RWPE2 (cell line): ENCODE data around the gene AKT1.

ENCODE experiments used
- ATAC-seq: fragments of 200-7000 bp; cut with Tn5 transposase; 3 replicates; pipeline ENCODE4 v1.9.1; 2021; ENCODE audit warnings: low read depth
- DNase-seq: peaks from one replicate; pipeline ENCODE4 v3.0.0-alpha.2; 2020; ENCODE audit warnings: low spot score
- H3K27ac ChIP-seq: fragments of 450-650 bp; 2 replicates; pipeline ENCODE4 v1.5.1; 2017; ENCODE audit warnings: mild to moderate bottlenecking; ENCODE audit not compliant: poor library complexity, severe bottlenecking
- H3K27me3 ChIP-seq: fragments of 250-450 bp; sonication (Bioruptor Pico); 2 replicates; pipeline ENCODE4 v1.5.1; 2021; ENCODE audit warnings: mild to moderate bottlenecking, moderate library complexity; ENCODE audit not compliant: insufficient read depth, poor library complexity, severe bottlenecking
- H3K36me3 ChIP-seq: fragments of 250-450 bp; sonication (Bioruptor Pico); 2 replicates; pipeline ENCODE4 v1.5.1; 2020; ENCODE audit warnings: low read depth, mild to moderate bottlenecking, moderate library complexity
- H3K4me1 ChIP-seq: fragments of 250-450 bp; sonication (Bioruptor Pico); 2 replicates; pipeline ENCODE4 v1.5.1; 2021; ENCODE audit warnings: mild to moderate bottlenecking, moderate library complexity; ENCODE audit not compliant: insufficient read depth, poor library complexity, severe bottlenecking
- H3K4me3 ChIP-seq: fragments of 250-450 bp; sonication (Bioruptor Pico); 2 replicates; pipeline ENCODE4 v1.5.1; 2021; ENCODE audit warnings: mild to moderate bottlenecking, moderate library complexity; ENCODE audit not compliant: severe bottlenecking
- H3K9me3 ChIP-seq: fragments of 250-450 bp; sonication (Bioruptor Pico); 2 replicates; pipeline ENCODE4 v1.5.1; 2021; ENCODE audit warnings: mild to moderate bottlenecking, moderate library complexity; ENCODE audit not compliant: severe bottlenecking
- TF ChIP-seq, protein P1 (sequence below): fragments of 450-650 bp; IDR thresholded peaks from one replicate; pipeline ENCODE4 v1.5.1; 2017; ENCODE audit warnings: mild to moderate bottlenecking, moderate library complexity; ENCODE audit not compliant: poor library complexity, severe bottlenecking

Gene AKT1

DNA sequence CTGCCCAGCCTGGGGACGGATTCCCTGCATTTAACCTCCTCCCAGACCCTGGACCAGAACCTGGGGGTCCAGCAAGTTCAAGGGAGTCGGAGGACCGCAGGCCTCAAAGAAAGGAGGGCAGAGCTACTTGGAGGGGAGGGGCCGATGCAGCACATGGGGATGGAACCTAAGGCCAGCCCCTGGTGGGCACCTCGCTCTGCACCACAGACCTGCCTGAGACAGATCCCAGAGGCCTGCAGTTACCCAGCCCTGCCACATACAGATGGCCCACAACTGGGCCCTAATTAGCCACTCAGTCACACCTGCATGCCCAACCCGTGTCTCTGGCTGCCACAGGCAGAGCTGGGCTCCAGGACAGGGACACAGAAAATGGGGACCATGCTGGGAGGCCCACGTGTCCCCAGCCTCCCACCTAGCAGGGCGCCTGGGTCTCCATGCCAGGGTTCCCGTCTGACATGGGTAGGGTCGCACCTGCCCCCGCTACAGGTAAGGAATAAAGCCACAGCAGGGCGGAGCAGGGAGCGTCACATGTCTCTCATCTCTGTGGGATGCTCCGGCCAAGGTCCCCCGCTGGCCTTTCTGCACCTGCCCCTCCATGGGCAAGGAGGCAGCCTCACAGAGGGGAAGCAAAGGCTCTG lies 16.7 kb downstream of the AKT1 start:
- peaks cover 56% of the 10 kb centered on the region for H3K36me3 ChIP-seq
- TF ChIP-seq, protein P1, sequence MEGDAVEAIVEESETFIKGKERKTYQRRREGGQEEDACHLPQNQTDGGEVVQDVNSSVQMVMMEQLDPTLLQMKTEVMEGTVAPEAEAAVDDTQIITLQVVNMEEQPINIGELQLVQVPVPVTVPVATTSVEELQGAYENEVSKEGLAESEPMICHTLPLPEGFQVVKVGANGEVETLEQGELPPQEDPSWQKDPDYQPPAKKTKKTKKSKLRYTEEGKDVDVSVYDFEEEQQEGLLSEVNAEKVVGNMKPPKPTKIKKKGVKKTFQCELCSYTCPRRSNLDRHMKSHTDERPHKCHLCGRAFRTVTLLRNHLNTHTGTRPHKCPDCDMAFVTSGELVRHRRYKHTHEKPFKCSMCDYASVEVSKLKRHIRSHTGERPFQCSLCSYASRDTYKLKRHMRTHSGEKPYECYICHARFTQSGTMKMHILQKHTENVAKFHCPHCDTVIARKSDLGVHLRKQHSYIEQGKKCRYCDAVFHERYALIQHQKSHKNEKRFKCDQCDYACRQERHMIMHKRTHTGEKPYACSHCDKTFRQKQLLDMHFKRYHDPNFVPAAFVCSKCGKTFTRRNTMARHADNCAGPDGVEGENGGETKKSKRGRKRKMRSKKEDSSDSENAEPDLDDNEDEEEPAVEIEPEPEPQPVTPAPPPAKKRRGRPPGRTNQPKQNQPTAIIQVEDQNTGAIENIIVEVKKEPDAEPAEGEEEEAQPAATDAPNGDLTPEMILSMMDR, result no peak
- ATAC-seq (no peak), DNase-seq (no peak)
- H3K27ac ChIP-seq, result no peak overlapping the region
- no peaks in the 10 kb centered on the region for H3K9me3 ChIP-seq
- no peaks in the 10 kb centered on the region for H3K4me1 ChIP-seq
- no peak overlapping the region for H3K4me3 ChIP-seq
- H3K27me3 ChIP-seq, result no peaks in the 10 kb centered on the region

DNA sequence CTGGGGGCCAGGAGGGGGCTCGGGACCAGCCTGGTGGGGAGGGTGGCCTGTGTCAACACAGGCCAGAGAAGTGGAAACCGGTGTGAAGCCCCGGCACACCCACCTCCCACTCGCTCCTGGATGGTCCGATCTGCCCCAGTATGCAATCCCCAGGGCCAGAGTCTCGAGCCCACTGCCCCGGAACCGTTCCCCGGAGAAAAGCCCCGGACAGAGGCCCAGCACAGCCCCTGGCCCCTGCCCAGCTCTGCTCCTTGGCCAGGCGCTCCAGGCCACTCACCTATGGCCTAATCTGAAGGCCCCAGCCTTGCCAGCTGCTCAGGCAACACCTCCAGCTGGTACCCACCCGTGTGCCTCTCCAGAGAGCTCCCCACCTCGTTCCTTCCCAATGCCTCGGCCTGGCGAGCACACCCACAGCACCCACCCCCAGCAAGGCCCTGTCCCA lies 17.7 kb downstream of the AKT1 start:
- Histone ChIP-seq H3K27me3 (no peaks in the 10 kb centered on the region), H3K36me3 (peaks cover 64% of the 10 kb centered on the region), H3K4me3 (no peak overlapping the region), H3K4me1 (no peaks in the 10 kb centered on the region), H3K9me3 (no peaks in the 10 kb centered on the region), H3K27ac (no peak overlapping the region)
- TF ChIP-seq, protein P1, result no peak
- ATAC-seq (no peak), DNase-seq (no peak)

DNA sequence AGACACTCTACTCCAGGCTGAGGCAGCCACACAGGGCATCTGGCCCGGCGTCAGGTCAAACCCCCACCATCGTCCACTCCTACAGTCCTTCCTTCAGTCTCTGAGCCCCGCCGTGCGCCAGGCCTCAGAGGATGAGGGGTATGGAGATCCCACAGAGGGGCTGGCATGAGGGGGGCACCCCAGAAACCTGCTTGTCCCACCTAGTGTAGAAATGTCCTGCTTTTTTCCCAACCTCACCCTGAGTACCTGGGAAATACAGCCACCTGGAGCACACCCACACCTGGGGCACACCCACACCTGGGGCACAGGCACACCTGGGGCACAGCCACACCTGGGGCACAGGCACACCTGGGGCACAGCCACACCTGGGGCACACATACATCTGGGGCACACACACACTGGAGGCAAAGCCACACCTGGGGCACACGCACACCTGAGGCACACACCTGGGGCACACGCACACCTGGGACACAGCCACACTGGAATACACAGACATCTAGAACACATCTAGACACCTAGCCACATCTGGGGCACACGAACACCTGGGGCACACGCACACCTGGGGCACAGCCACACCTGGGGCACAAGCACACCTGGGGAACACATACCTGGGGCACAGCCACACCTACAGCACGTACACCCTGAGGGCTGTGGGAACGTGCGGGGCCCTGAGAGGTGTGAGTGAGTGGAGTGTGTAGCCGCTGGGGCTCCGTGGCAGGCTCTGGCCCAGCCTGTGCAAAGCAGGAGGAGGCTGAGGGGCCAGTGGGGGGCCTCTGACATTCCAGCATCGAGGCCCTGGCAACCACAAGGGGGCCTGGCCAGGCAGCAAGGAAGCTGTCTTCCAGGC lies 18.4 kb downstream of the AKT1 start:
- H3K36me3 ChIP-seq, result peaks cover 68% of the 10 kb centered on the region
- no peak overlapping the region for H3K27ac ChIP-seq
- no peaks in the 10 kb centered on the region for H3K9me3 ChIP-seq

DNA sequence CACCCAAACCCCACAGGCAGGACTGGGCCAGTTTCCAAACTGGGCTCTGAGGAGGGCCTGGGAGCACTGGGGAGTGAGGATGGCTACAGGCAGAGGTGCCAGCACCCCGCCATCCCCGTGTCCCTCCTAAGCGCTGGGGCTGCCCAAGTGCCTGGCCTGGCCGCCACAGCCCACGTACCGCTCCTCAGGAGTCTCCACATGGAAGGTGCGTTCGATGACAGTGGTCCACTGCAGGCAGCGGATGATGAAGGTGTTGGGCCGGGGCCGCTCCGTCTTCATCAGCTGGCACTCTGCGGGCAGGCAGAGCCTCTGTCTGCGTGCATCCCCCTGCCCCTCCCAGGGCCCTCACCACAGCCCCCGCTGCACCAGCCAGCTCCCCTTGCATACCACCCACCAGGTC lies 19.1 kb downstream of the AKT1 start:
- Histone ChIP-seq H3K9me3 (no peaks in the 10 kb centered on the region), H3K27me3 (no peaks in the 10 kb centered on the region), H3K4me1 (no peaks in the 10 kb centered on the region), H3K36me3 (peaks cover 71% of the 10 kb centered on the region), H3K27ac (no peak overlapping the region), H3K4me3 (no peak overlapping the region)
- DNase-seq, result no peak
- ATAC-seq, result no peak
- TF ChIP-seq, protein P1, result no peak

More for the DNA sequence above, 18.4 kb downstream of the AKT1 start:
- no peaks in the 10 kb centered on the region for H3K27me3 ChIP-seq
- ATAC-seq, result no peak
- no peaks in the 10 kb centered on the region for H3K4me1 ChIP-seq
- no peak for DNase-seq
- TF ChIP-seq, protein P1, result no peak
- H3K4me3 ChIP-seq, result no peak overlapping the region
